Astrocyte (in vitro differentiated cells and primary cell): ENCODE measurements around the gene BAHCC1. TPM values are rescaled to one million over a fixed set of nuclear protein-coding genes. Genes with fewer than 3 reads are reported as not detected.

ENCODE experiments used
- DNase-seq: peaks from one replicate; pipeline ENCODE4 v3.0.0-alpha.2; 2010; ENCODE audit warnings: low read depth
- FAIRE-seq: peaks from 2 replicates; lab custom pipeline; 2011; peaks lifted over from hg19 to GRCh38; lab: Jason Lieb, UNC
- H2AFZ ChIP-seq: 2 replicates; pipeline ENCODE4 v1.6.0; 2012; ENCODE audit warnings: low read depth, low read length, inconsistent platforms
- H3K27ac ChIP-seq: 2 replicates; pipeline ENCODE4 v1.5.1; 2011; ENCODE audit warnings: low read depth, low read length, inconsistent platforms
- H3K27me3 ChIP-seq: 2 replicates; pipeline ENCODE4 v1.6.0; 2011; ENCODE audit warnings: low read length, inconsistent platforms; ENCODE audit not compliant: insufficient read depth
- H3K36me3 ChIP-seq: 2 replicates; pipeline ENCODE4 v1.5.1; 2011; ENCODE audit warnings: low read length, inconsistent platforms; ENCODE audit not compliant: insufficient read depth
- H3K4me1 ChIP-seq: 2 replicates; pipeline ENCODE4 v1.5.1; 2011; ENCODE audit warnings: low read length, inconsistent platforms; ENCODE audit not compliant: insufficient read depth
- H3K4me2 ChIP-seq: 2 replicates; pipeline ENCODE4 v1.6.0; 2012; ENCODE audit warnings: low read length, inconsistent platforms
- H3K4me3 ChIP-seq: 2 replicates; pipeline ENCODE4 v1.5.1; 2011; ENCODE audit warnings: low read depth, mild to moderate bottlenecking, low read length, inconsistent platforms; ENCODE audit not compliant: insufficient read depth
- H3K79me2 ChIP-seq: 2 replicates; pipeline ENCODE4 v1.6.0; 2012; ENCODE audit warnings: mild to moderate bottlenecking, low read length, inconsistent platforms; ENCODE audit not compliant: insufficient read depth
- H3K9ac ChIP-seq: 2 replicates; pipeline ENCODE4 v1.6.0; 2012; ENCODE audit warnings: mild to moderate bottlenecking, low read length, inconsistent platforms
- H3K9me3 ChIP-seq: 2 replicates; pipeline ENCODE4 v1.5.1; 2012; ENCODE audit warnings: low read depth, mild to moderate bottlenecking, low read length, inconsistent platforms; ENCODE audit not compliant: insufficient read depth
- H4K20me1 ChIP-seq: 2 replicates; pipeline ENCODE4 v1.6.0; 2012; ENCODE audit warnings: low read length, inconsistent platforms; ENCODE audit not compliant: insufficient read depth
- H3K27ac Mint-ChIP-seq: one replicate; pipeline ENCODE4 v1.8.0; 2021; ENCODE audit warnings: mild to moderate bottlenecking, mixed read lengths; ENCODE audit not compliant: unreplicated experiment
- H3K27me3 Mint-ChIP-seq: one replicate; pipeline ENCODE4 v1.8.0; 2021; ENCODE audit warnings: low read depth, mixed read lengths; ENCODE audit not compliant: unreplicated experiment
- H3K36me3 Mint-ChIP-seq: one replicate; pipeline ENCODE4 v1.8.0; 2021; ENCODE audit warnings: low read depth, mixed read lengths; ENCODE audit not compliant: unreplicated experiment
- H3K4me1 Mint-ChIP-seq: one replicate; pipeline ENCODE4 v1.8.0; 2021; ENCODE audit warnings: low read depth, mixed read lengths; ENCODE audit not compliant: unreplicated experiment
- H3K4me3 Mint-ChIP-seq: one replicate; pipeline ENCODE4 v1.8.0; 2021; ENCODE audit warnings: mild to moderate bottlenecking, moderate library complexity, mixed read lengths; ENCODE audit not compliant: unreplicated experiment
- H3K9me3 Mint-ChIP-seq: one replicate; pipeline ENCODE4 v1.8.0; 2021; ENCODE audit warnings: mild to moderate bottlenecking, mixed read lengths; ENCODE audit not compliant: unreplicated experiment
- CTCF ChIP-seq: IDR thresholded peaks from 2 replicates; pipeline ENCODE4 v1.5.1; 2011; ENCODE audit warnings: low read depth, mild to moderate bottlenecking, inconsistent platforms, low read length, moderate library complexity; ENCODE audit not compliant: insufficient read depth
- EZH2 ChIP-seq: IDR thresholded peaks from 2 replicates; pipeline ENCODE4 v1.6.1; 2012; ENCODE audit warnings: mild to moderate bottlenecking, low read length, inconsistent platforms; ENCODE audit not compliant: insufficient read depth
- total RNA-seq: library from RNA; stranded (reverse); gene quantifications from 2 replicates; pipeline ENCODE4 v1.2.1, GENCODE V29; 2021

The BAHCC1 gene
- total RNA-seq, 1 donor from 2014 or later, result 18.5 TPM

GRCh38 chr17:81379523-81379942 lies 15.7 kb upstream of the BAHCC1 start:
- H4K20me1 ChIP-seq, result no peaks in the 10 kb centered on the region
- no peak overlapping the region for H3K9ac ChIP-seq
- no peak for FAIRE-seq
- H3K36me3 Mint-ChIP-seq, result no peaks in the 10 kb centered on the region
- H3K27ac ChIP-seq, result no peak overlapping the region
- DNase-seq, result no peak
- H3K27me3 ChIP-seq, result peaks cover 5% of the 10 kb centered on the region
- H3K9me3 ChIP-seq, result peaks cover 12% of the 10 kb centered on the region
- TF ChIP-seq CTCF (no peak), EZH2 (no peak)
- H3K4me2 ChIP-seq, result no peak overlapping the region
- no peaks in the 10 kb centered on the region for H3K4me1 ChIP-seq
- H3K4me3 ChIP-seq, result no peak overlapping the region
- H3K4me1 Mint-ChIP-seq, result no peaks in the 10 kb centered on the region
- no peaks in the 10 kb centered on the region for H3K9me3 Mint-ChIP-seq
- peaks cover 21% of the 10 kb centered on the region for H3K27me3 Mint-ChIP-seq
- no peak overlapping the region for H3K4me3 Mint-ChIP-seq
- H3K79me2 ChIP-seq, result no peaks in the 10 kb centered on the region
- H2AFZ ChIP-seq, result no peak overlapping the region
- no peak overlapping the region for H3K27ac Mint-ChIP-seq
- H3K36me3 ChIP-seq, result no peaks in the 10 kb centered on the region

- Histone ChIP-seq H3K9me3 (peaks cover 7% of the 10 kb centered on the region), H3K4me1 (no peaks in the 10 kb centered on the region), H3K4me3 (no peak overlapping the region), H3K4me2 (no peak overlapping the region), H3K27ac (no peak overlapping the region), H3K36me3 (no peaks in the 10 kb centered on the region), H3K9ac (no peak overlapping the region), H3K79me2 (no peaks in the 10 kb centered on the region), H4K20me1 (no peaks in the 10 kb centered on the region), H3K27me3 (peaks cover 3% of the 10 kb centered on the region), H2AFZ (no peak overlapping the region)
- Mint-ChIP-seq H3K27ac (no peak overlapping the region), H3K27me3 (peaks cover 24% of the 10 kb centered on the region), H3K4me1 (peaks cover 1% of the 10 kb centered on the region), H3K9me3 (no peaks in the 10 kb centered on the region), H3K36me3 (no peaks in the 10 kb centered on the region), H3K4me3 (no peak overlapping the region)
- no peak for FAIRE-seq
- no peak for DNase-seq
- no peak for TF ChIP-seq CTCF
- TF ChIP-seq EZH2, result no peak
Observed at GRCh38 chr17:81380131-81380530, 15.1 kb upstream of the BAHCC1 start.

GRCh38 chr17:81380666-81381518 lies 14.4 kb upstream of the BAHCC1 start:
- Histone ChIP-seq H3K27me3 (peaks cover 2% of the 10 kb centered on the region), H3K4me3 (no peak overlapping the region), H3K4me2 (no peak overlapping the region), H4K20me1 (no peaks in the 10 kb centered on the region), H3K79me2 (no peaks in the 10 kb centered on the region), H3K9ac (no peak overlapping the region), H3K4me1 (no peaks in the 10 kb centered on the region), H3K27ac (no peak overlapping the region), H2AFZ (no peak overlapping the region), H3K9me3 (peaks cover 5% of the 10 kb centered on the region), H3K36me3 (no peaks in the 10 kb centered on the region)
- Mint-ChIP-seq H3K36me3 (no peaks in the 10 kb centered on the region), H3K27ac (no peak overlapping the region), H3K27me3 (peaks cover 19% of the 10 kb centered on the region), H3K9me3 (no peaks in the 10 kb centered on the region), H3K4me3 (peak overlapping the region; percentile 6), H3K4me1 (peaks cover 9% of the 10 kb centered on the region)
- DNase-seq, result no peak
- FAIRE-seq, result no peak
- TF ChIP-seq EZH2 (no peak), CTCF (no peak)
